GM21526 (cell line): Measurements from ENCODE around the gene IRGQ.
"Not testable (repeated sequence)": the region's sequence is repeated elsewhere in the genome, so short reads cannot be mapped to it uniquely, and the experiment has no call there.

Experiments used
- ATAC-seq: cut with Tn5 transposase; IDR thresholded peaks from one replicate; pipeline ENCODE4 v1.9.1; 2021; ENCODE audit warnings: moderate library complexity; ENCODE audit not compliant: unreplicated experiment, low FRiP score

Gene IRGQ

DNA sequence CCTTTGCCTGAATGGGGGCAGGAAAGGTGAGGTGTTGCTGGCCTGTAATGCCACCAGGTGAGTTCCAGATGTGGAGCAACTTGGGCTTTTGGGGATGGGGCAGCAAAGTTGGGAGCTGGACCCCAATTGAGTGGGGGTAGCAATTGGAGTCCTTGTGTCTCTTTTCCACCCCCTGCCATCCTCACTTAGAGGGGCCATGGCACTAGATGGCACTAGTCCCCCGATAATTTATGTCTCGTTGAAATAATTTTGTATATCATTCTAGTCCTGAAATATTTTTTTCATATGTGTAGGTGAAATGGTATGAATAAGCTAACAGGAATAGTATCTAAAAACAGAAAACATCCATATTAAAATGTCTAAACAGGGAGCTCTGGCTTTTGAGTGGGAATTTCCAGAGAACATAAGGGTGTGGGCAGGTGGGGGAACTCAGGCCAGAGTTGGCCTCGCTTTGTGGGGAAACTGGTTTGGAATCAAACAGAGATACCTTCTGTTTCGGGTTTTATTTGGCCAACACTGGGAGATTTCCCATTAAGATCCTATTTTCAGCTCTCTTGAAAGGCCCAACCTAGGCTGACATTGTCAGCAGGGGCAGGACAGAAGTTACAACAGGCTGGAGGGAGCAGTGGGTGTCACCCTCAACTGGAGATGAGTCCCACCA lies 3.8 kb upstream of the IRGQ start:
- ATAC-seq, result no peak

DNA sequence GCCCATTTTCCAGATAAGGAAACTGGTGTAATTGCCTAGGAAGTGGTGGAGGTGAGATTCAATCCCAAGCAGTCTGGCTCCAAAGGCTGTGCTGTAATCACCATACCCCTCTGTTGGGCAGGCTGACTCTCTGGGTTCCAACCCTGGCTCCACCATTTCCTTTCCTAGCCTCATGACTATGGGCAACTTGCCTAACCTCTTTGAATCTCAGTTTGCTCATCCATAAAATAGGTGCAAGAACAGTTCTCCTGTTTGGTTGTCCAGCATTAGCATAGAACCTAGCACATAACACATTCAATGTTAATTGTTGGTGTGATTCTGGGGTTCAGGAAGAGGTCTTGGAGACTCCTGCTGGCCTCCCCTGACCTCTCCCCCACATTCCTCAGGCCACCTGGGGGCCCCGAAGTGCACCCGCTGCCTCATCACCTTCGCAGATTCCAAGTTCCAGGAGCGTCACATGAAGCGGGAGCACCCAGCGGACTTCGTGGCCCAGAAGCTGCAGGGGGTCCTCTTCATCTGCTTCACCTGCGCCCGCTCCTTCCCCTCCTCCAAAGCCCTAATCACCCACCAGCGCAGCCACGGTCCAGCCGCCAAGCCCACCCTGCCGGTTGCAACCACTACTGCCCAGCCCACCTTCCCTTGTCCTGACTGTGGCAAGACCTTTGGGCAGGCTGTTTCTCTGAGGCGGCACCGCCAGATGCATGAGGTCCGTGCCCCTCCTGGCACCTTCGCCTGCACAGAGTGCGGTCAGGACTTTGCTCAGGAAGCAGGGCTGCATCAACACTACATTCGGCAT lies 2.7 kb upstream of the IRGQ start:
- no peak for ATAC-seq

DNA sequence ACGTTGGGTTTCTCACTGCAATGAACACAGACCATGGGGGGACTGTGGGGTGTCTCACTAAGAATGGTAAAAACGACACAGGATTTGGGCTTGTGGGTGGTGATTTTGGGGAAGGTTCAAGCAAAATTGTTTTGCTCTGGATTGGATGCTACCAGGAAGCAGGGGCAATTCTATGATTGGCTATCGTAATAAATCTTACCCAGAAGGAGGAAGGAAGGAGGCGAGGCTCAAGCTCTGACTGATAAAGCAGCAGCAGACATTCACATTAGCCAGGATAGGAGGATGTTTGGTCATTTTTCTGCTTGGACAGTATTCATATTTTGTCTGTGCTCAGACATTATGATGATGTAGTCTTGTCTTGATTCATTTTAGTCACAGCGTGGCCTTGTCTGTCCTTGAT lies 1.9 kb upstream of the IRGQ start:
- ATAC-seq, result no peak

DNA sequence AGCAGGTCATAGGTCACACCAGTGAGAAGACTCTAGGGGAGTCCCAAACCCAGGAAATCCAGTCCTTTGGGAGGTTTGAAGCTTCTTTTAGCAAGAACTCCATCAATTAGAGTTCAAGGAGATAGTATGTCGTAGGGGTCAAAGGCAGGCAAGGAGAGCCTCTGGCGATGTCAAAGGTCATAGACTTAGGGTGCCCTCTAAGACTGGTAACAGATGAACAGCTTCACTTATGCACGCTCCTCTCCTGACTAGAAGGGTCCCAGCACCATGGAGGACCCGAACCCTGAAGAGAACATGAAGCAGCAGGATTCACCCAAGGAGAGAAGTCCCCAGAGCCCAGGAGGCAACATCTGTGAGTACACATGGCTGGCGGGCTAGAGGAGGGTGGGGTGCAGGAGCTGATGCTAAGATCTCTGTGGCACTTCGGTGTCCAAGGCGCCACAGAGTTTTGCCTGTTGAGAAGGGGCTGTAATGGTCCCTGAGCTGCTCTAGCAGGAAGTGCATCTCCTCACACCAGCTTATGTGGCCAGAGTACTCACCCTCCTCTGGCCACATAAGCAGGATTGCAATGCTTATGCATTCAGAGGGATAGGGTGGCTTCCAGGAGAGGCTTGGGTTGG lies 1.0 kb upstream of the IRGQ start:
- no peak for ATAC-seq

DNA sequence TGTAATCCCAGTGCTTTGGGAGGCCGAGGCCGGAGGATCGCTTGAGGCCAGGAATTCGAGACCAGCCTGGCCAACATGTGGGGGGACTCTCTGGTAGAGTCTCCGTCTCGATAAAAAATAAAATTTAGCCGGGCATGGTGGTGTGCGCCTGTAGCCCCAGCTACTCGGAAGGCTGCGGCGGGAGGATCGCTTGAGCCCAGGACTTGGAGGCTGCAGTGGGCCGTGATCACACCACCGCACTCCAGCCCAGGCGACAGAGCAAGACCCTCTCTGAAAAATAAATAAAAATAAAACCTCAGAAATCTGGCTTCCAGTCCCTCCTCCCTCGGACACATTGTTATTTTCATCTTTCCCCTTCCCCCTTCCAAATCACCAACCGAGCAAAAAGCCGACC lies 332 bp downstream of the IRGQ start:
- no peak for ATAC-seq

DNA sequence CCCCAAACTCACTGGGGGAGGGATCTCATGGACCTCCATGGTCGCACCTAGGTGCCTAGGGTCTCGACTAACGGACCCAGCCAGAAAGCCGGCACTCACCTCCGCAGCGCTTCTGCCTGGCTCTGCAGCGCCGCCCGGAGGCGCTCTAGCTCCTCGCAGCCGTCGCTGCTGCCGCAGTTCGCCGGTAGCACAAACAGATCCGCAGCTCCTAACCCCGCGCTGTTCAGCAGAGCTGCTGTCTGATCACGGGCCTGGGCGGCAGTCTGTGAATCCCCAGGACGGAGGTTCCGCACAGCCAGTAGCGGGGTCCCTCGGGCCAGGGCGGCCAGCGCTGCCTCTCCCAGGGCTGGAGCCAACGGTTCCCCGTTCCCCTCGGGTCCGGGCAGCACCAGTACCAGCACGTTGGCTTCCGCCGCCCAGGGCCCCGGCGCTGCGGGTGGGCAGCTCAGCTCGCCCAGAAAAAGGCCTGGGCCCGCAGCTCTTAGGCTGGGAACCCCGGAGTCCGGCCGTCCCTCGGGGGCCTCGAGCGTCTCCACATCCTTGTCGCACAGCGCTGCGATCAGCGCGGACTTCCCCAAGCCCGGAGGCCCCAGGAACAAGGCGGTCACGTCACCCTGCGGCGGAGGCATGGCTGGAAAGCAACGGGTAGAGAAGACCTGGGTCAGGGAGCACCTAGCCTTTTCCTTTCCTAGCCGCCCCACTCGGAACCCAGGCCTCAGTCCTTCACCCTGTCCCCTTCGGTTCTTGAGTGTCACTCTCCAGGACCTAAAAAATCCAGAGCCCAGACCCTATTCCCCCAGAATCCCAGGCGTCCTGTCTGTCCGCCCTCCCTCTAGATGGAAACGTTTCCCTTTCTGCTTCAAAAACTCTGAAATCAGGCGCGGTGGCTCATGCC lies 977 bp downstream of the IRGQ start:
- ATAC-seq, result no peak

DNA sequence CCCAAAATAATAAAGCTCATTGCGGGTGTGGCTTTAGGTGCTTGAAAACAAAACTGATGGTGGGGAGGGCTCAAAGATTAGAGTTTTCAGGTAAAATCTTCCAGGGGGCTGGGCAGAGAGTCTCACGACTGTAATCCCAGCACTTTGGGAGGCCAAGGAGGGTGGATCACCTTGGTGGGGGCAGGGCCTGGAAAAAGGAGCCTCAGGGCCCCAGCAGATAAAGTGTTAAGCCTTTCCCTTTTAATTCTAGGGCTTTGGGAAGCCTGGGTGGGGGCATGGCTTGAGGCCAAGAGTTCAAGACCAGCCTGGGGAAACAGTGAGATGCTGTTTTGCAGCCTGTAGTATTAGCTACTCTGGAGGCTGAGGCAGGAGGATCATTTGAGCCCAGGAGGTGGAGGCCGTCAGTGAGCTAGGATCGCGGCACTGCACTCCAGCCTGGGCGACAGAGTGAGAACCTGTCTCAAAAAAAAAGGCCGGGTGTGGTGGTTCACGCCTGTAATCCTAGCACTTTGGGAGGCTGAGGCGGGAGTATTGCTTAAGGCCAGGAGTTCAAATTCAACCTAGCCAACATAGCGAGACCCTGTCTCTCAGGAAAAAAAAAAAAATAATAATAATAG lies 1.7 kb downstream of the IRGQ start:
- ATAC-seq, result no peak

DNA sequence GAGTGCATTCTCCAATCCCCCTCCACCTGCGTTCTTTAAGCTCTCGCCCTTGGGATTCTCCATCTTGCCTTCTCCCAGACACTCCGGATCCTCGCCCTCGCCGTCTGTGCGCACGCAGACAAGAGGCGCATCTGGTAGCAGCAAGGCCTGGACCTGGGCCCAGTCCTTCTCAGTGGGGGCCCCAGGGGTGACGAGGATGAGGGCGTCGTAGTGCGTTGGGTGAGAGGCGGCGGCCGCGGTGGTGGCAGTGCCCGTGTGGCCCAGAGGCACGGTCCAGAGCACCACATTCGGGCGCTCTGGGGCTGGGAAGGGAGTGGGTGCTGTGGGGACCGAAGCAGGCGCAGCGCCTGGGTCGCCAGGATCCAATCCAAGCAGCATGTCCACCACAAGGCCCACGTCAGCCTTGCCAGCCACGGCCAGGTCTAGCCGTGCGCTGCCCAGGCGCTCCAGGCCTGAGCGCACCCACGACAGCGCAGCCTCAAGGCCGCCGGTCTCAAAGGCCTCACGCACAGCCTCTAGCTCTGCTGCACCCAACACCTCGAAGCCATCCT lies 3.1 kb downstream of the IRGQ start:
- no peak for ATAC-seq

DNA sequence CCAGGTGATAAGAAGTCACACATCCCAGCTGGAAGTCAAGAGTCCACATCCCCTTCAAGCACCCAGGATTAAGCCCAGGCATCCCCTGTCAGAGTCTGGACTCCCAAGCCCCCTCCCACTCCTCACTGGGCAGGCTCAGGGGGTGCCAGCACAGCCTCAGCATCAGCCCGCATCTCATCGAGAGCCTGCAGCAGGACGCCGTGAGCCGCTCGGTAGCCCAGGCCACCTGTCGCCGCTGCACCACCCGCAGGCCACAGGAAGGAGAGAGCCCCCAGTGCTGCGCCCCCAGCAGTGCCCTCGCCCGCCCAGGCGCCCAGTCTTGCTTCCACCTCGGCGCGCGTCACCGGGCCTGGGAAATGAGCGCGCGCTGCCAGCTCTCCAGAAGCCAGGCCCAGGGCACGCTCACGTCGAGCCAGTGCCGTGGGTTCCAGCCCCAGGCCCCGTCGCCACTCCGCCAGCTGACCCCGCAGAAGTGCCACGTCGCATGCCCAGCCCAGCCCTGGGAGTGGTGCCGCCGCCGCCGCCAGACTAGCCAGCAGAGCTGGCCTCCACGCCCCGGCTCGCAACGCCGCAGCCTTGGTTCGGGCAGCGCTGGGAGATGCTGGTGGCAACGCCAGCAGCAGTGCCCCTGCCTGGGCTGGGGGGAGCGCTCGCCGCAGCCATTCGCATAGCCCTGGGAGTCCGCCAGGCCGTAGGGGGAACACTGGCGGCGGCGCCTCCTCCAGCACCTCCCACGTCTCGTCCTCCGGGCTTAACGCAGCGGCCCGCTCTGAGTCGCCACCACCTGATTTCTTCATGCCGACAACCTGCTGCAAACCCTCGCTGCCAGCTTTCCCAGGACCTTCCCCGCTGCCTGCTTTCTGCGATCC lies 3.8 kb downstream of the IRGQ start:
- ATAC-seq, result no peak

DNA sequence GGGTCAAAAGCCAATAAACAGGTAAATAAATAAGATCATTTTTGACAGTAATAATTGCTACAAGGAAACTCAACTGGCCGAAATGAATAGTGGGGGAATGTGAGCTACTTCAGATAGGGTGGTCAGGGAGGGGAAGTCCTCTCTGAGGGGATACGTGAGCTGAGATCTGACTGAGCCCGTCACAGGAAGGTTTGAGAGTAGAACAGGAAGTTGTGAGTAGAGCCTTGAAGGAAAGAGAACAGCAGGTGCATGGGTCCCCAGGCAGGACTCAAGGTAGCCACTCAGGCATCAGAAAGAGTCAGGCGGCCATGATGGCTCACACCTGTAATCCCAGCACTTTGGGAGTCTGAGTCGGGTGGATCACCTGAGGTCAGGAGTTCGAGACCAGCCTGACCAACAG lies 6.3 kb downstream of the IRGQ start:
- ATAC-seq, result no peak

DNA sequence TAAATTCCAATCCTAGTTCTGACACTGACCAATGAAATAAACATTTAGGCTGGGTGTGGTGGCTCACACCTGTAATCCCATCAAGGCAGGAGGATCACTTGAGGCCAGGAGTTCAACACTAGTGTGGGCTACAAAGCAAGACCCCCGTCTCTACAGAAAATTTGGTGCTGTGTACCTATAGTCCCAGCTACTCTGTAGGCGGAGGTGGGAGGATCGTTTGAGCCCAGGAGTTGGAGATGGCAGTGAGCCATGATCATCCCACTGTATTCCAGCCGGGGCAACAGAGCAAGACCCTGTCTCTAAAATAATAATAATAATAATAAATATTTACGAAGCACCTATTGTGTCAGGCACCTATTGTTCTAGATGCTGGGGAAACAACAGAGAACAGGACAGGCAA lies 6.7 kb downstream of the IRGQ start:
- no peak for ATAC-seq

DNA sequence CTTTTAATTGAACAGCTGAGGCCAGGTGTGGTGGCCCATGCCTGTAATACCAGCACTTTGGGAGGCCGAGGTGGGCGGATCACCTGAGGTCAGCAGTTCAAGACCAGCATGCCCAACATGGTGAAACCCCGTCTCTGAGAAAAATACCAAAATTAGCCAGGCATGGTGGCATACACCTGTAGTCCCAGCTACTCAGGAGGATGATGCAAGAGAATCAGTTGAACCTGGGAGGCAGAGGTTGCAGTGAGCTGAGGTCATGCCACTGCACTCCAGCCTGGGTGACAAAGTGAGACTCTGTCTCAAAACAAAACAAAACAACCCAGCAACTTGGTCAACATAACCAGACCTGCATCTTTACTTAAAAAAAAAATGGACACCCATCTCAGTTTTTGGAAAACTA lies 8.9 kb downstream of the IRGQ start:
- ATAC-seq, result not testable (repeated sequence)

DNA sequence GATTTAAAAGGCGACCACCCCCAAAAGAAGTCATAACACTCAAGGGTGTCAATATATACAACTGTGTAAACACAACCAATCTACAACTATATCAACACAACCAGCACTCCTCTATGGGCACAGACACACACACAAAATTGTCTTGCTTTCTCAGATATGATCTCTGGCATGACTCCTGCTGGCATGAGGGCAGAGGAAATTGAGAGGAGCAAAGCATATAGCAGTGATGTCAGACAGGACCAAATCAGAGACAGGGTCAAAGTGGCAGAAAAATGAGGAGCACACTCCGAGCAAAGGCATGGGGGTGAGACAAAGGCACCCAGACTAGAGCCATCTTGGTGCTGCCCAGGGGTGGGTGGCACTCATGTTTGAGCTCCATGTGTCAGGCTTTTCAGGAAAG lies 9.6 kb downstream of the IRGQ start:
- ATAC-seq, result no peak

DNA sequence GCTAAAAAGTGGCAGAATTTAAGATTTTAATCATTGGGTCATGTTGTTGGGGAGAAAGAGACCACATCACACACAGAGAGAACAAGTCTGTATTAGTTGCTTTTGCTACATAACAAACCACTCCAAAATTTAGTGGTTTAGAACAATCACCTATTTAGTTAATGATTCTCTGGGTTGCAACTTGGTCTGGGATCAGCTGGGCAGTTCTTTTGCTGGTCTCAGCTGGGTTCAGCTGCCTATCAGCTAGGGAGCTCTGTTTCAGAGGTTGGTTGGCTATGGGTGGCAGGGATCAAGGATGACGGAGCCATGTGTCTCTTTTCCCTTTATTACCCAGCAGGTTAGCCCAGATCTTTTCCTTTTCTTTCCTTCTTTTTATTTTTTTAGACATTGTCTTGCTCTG lies 11.4 kb downstream of the IRGQ start:
- ATAC-seq, result no peak

DNA sequence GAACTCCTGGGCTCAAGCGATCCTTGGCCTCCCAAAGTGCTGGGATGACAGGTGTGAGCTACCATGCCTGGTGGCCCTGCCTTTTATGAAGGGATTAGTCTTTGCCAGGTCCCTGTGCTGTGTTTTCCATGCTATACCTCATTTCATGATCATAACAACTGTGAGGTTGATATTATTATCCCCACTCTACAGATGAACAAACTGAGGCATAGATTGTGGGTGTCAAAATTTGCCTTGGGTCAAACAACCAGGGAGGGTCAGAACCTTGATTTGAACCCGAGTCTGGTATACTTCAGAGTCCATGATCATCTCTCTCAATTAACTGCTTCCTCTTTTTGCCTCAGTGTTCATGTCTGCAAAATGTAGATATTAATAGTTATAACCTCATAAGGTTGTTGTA lies 13.4 kb downstream of the IRGQ start:
- no peak for ATAC-seq

DNA sequence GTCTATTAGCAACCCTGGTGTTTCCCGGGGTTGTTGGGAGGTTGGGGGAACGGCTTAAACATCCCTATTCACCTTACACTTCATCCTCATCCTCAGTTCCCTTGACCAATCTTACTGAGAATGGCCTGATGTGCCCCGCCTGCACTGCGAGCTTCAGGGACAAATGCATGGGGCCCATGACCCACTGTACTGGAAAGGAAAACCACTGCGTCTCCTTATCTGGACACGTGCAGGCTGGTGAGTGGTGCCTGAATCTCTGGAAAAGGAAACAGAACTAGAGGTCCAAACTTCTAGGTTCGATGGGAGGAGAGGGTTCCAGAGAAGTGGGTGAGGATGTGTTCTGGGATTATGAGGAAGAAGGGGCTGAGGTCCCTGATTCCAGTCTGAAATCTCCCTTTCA lies 14.5 kb downstream of the IRGQ start:
- no peak for ATAC-seq

DNA sequence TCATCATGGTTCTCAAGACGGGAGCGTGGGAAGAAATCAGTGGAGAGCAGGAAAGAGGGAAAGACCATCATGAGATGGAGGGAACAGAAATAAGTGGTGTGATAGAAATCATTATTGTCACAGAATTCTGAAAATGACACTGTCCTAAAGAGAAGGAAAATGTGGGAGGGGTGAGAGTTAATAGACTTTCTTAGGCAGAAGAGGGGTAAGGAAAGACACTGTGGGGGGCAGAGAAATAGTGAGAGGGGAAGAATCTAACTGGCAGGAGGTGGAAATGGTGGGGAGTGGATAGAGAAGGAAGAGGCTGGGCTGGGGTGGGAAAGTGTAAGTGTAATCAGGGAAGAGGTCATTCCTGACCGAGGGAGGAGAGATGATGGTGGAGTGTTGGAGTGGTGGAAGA lies 17.1 kb downstream of the IRGQ start:
- ATAC-seq, result no peak

DNA sequence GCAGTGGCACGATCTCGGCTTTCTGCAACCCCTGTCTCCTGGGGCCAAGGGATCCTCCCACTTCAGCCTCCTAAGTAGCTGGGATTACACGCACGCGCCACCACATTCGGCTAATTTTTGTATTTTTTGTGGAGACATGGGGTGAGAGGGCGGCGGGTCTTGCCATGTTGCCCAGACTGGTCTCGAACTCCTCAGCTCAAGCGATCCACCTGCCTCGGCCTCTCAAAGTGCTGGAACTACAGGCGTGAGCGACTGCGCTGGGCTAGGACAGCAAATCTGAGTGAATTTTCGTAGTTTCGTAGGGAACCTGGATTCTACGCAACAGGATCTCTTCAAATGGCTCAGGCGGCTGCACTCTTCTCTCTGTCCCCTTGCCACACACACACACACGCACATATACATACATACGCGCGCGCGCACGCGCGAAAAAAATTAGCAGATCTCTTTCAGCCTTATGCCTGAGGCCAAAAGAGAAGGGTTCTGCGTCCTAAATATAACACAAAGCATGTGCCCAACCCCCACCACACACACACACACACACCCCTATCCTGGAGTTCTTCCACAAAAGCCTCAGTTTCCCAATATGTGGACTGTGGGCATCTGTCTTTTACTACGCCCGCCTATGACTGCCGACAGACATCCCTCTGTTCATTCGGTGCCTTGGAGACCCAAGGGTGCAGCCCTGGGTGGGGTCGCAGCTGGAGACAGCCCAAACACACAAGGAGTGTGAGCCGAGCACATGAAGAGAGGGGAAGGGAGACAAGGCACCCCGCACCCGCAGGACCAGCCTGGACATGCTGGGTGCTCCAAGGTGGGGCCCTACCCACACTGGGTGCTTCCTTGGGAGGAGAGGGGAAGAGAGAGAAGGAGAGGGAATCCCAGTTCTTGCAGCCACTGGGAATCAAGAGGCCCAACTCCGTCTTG lies 19.7 kb downstream of the IRGQ start:
- ATAC-seq, result no peak
